ENCODE results near the gene PPM1N.

Gene PPM1N

DNA sequence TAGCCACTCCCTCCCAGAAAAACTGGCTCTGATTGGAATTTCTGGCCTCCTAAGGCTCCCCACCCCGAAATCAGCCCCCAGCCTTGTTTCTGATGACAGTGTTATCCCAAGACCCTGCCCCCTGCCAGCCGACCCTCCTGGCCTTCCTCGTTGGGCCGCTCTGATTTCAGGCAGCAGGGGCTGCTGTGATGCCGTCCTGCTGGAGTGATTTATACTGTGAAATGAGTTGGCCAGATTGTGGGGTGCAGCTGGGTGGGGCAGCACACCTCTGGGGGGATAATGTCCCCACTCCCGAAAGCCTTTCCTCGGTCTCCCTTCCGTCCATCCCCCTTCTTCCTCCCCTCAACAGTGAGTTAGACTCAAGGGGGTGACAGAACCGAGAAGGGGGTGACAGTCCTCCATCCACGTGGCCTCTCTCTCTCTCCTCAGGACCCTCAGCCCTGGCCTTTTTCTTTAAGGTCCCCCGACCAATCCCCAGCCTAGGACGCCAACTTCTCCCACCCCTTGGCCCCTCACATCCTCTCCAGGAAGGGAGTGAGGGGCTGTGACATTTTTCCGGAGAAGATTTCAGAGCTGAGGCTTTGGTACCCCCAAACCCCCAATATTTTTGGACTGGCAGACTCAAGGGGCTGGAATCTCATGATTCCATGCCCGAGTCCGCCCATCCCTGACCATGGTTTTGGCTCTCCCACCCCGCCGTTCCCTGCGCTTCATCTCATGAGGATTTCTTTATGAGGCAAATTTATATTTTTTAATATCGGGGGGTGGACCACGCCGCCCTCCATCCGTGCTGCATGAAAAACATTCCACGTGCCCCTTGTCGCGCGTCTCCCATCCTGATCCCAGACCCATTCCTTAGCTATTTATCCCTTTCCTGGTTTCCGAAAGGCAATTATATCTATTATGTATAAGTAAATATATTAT is 24.3 kb upstream of the PPM1N start:
- no peaks in the 10 kb centered on the region for H3K9me2 ChIP-seq (replicated peaks; ENCODE audit: insufficient read depth, low read length)
- no peak overlapping the region for H3K4me3 ChIP-seq (ENCODE audit: low read length)
- H3K79me2 ChIP-seq (ENCODE audit: low read length), result no peaks in the 10 kb centered on the region
- H3F3A ChIP-seq (ENCODE audit: insufficient read depth, low read length), result peaks cover 19% of the 10 kb centered on the region
- no peak overlapping the region for H3K27ac ChIP-seq (ENCODE audit: low read length)
- no peaks in the 10 kb centered on the region for H4K20me1 ChIP-seq (ENCODE audit: insufficient read depth, low read length)
- H3K9me3 ChIP-seq (replicated peaks; ENCODE audit: insufficient read depth, low read length), result no peaks in the 10 kb centered on the region
- H3K36me3 ChIP-seq (replicated peaks; ENCODE audit: insufficient read depth, low read length), result no peaks in the 10 kb centered on the region
- no peak overlapping the region for H3K9ac ChIP-seq (ENCODE audit: low read length)
- DNase-seq, result no peak
- H3K27me3 ChIP-seq (replicated peaks; ENCODE audit: insufficient read depth, low read length), result no peaks in the 10 kb centered on the region
- H3K4me2 ChIP-seq (ENCODE audit: low read depth, low read length), result no peak overlapping the region
- no peak overlapping the region for H2AFZ ChIP-seq (ENCODE audit: low read length)
- TF ChIP-seq EZH2 (optimal IDR thresholded peaks at IDR 0.05; ENCODE audit: low read depth, low read length), result no peak
- H3K4me1 ChIP-seq (ENCODE audit: low read length), result peaks cover 6% of the 10 kb centered on the region; the same call in 1 of the 2 replicates

DNA sequence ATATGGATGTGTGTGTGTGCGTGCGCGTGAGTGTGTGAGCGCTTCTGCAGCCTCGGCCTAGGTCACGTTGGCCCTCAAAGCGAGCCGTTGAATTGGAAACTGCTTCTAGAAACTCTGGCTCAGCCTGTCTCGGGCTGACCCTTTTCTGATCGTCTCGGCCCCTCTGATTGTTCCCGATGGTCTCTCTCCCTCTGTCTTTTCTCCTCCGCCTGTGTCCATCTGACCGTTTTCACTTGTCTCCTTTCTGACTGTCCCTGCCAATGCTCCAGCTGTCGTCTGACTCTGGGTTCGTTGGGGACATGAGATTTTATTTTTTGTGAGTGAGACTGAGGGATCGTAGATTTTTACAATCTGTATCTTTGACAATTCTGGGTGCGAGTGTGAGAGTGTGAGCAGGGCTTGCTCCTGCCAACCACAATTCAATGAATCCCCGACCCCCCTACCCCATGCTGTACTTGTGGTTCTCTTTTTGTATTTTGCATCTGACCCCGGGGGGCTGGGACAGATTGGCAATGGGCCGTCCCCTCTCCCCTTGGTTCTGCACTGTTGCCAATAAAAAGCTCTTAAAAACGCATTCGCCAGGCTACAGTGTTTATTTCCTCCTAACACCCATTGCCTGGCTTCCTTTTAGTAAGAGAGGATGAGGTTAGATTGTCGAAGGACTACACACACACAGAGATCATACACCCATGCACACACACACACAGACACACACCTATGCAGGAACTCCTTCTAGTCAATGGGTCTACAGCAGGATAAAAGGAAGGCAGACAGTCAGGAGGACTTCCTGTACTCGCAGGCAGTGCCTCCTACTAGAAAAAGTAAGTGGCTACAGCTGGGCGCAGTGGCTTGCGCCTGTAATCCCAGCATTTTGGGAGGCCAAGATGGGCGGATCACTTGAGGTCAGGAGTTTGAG is 23.4 kb upstream of the PPM1N start:
- H3K27ac ChIP-seq (ENCODE audit: low read length), result no peak overlapping the region
- H3F3A ChIP-seq (ENCODE audit: insufficient read depth, low read length), result peaks cover 14% of the 10 kb centered on the region
- H3K4me2 ChIP-seq (ENCODE audit: low read depth, low read length), result no peak overlapping the region
- TF ChIP-seq, protein P1, sequence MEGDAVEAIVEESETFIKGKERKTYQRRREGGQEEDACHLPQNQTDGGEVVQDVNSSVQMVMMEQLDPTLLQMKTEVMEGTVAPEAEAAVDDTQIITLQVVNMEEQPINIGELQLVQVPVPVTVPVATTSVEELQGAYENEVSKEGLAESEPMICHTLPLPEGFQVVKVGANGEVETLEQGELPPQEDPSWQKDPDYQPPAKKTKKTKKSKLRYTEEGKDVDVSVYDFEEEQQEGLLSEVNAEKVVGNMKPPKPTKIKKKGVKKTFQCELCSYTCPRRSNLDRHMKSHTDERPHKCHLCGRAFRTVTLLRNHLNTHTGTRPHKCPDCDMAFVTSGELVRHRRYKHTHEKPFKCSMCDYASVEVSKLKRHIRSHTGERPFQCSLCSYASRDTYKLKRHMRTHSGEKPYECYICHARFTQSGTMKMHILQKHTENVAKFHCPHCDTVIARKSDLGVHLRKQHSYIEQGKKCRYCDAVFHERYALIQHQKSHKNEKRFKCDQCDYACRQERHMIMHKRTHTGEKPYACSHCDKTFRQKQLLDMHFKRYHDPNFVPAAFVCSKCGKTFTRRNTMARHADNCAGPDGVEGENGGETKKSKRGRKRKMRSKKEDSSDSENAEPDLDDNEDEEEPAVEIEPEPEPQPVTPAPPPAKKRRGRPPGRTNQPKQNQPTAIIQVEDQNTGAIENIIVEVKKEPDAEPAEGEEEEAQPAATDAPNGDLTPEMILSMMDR (IDR thresholded peaks at IDR 0.05; ENCODE audit: low read length), result no peak
- no peak for TF ChIP-seq EZH2 (optimal IDR thresholded peaks at IDR 0.05; ENCODE audit: low read depth, low read length)
- H3K9ac ChIP-seq (ENCODE audit: low read length), result no peak overlapping the region
- no peak overlapping the region for H3K4me3 ChIP-seq (ENCODE audit: low read length)
- no peaks in the 10 kb centered on the region for H3K79me2 ChIP-seq (ENCODE audit: low read length)
- H3K27me3 ChIP-seq (replicated peaks; ENCODE audit: insufficient read depth, low read length), result no peaks in the 10 kb centered on the region
- H3K9me2 ChIP-seq (replicated peaks; ENCODE audit: insufficient read depth, low read length), result no peaks in the 10 kb centered on the region
- H3K4me1 ChIP-seq (ENCODE audit: low read length), result peaks cover 12% of the 10 kb centered on the region
- H2AFZ ChIP-seq (ENCODE audit: low read length), result no peak overlapping the region
- no peaks in the 10 kb centered on the region for H3K9me3 ChIP-seq (replicated peaks; ENCODE audit: insufficient read depth, low read length)
- H4K20me1 ChIP-seq (ENCODE audit: insufficient read depth, low read length), result no peaks in the 10 kb centered on the region
- DNase-seq, result no peak
- no peaks in the 10 kb centered on the region for H3K36me3 ChIP-seq (replicated peaks; ENCODE audit: insufficient read depth, low read length)

DNA sequence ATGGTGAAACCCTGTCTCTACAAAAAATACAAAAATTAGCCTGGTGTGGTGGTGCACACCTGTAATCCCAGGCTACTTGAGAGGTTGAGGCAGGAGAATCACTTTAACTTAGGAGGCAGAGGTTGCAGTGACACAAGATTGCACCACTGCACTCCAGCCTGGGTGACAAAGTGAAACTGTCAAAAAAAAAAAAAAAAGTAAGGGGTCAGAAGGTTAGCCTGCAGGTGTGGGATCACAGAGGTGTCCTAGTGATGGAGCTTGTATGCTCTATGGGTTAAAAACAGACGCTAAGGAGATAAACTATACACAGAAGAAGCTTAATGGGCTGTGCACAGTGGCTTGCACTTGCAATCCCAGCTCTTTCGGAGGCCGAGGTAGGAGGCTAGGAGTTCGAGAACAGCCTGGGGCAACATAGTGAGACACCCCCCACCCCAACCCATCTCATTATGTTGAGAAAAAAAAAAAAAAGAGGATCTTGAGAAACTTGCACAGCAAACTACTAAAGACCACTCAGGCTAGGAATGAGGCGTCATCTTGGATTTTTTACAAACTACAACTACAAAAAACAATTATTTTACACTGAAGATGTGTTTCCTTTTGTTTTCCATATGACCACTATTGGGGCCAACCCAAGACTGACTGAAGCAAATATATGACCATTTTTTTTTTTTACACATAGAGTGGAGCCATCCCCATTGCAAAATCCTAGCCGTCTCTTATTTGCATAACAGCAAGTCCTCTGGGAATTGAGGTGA is 22.5 kb upstream of the PPM1N start:
- Histone ChIP-seq H4K20me1 (ENCODE audit: insufficient read depth, low read length) (no peaks in the 10 kb centered on the region), H3K27ac (ENCODE audit: low read length) (no peak overlapping the region), H3K36me3 (replicated peaks; ENCODE audit: insufficient read depth, low read length) (no peaks in the 10 kb centered on the region), H3K79me2 (ENCODE audit: low read length) (no peaks in the 10 kb centered on the region), H3K4me2 (ENCODE audit: low read depth, low read length) (no peak overlapping the region), H3K4me1 (ENCODE audit: low read length) (peaks cover 12% of the 10 kb centered on the region), H3K4me3 (ENCODE audit: low read length) (no peak overlapping the region), H2AFZ (ENCODE audit: low read length) (no peak overlapping the region), H3K27me3 (replicated peaks; ENCODE audit: insufficient read depth, low read length) (no peaks in the 10 kb centered on the region), H3K9me2 (replicated peaks; ENCODE audit: insufficient read depth, low read length) (no peaks in the 10 kb centered on the region), H3F3A (ENCODE audit: insufficient read depth, low read length) (peaks cover 14% of the 10 kb centered on the region), H3K9me3 (replicated peaks; ENCODE audit: insufficient read depth, low read length) (no peaks in the 10 kb centered on the region), H3K9ac (ENCODE audit: low read length) (no peak overlapping the region)
- TF ChIP-seq EZH2 (optimal IDR thresholded peaks at IDR 0.05; ENCODE audit: low read depth, low read length) (no peak), EZH2phosphoT487 (IDR thresholded peaks at IDR 0.05; ENCODE audit: low read length) (no peak)
- TF ChIP-seq, protein P1 (IDR thresholded peaks at IDR 0.05; ENCODE audit: low read length), result no peak
- no peak for DNase-seq
